ENCODE results near the gene PRH1. TPM values are rescaled to one million over a fixed set of nuclear protein-coding genes. Genes with fewer than 3 reads are reported as not detected.

Gene PRH1
- total and polyA plus RNA-seq, 2 of the 13 experiments (the other 11 are each of a cell fraction or from before 2014, with no cell fraction given): 5.3 to 18.8 TPM

DNA sequence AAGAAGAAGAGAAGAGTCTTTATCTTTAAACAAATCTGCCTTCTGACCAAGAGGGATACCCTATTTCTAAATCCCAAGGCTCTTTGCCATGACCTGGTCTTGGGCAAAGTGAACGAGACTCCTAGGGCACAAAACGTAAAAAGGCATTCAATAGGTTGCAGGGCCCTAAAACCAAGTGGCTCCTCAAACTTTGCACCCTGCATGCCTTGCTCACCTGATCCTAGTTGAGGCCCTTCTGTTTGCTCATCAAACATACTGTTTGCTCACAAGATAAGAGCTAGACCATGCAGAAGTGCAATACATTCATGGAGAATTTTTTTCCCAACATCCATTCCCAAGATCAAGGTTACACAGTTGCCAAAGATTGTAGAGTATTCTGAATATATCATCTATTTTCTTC, 7.9 kb upstream of the PRH1 start (continued):
- TF ChIP-seq U2AF1 (optimal IDR thresholded peaks at IDR 0.05; ENCODE audit: low read depth, low read length) (no peak), NCOA2 (CRISPR knock-in tag; IDR thresholded peaks at IDR 0.05) (peak; percentile 99), PAX8 (CRISPR knock-in tag; IDR thresholded peaks at IDR 0.05; ENCODE audit: borderline replicate concordance) (no peak), ZNF788 (CRISPR knock-in tag; IDR thresholded peaks at IDR 0.05; ENCODE audit: borderline replicate concordance) (peak; percentile 96; the same call in 1 of the 2 replicates), SP5 (CRISPR knock-in tag; IDR thresholded peaks at IDR 0.05; ENCODE audit: borderline replicate concordance, low read depth) (peak; percentile 54; the same call in 1 of the 2 replicates), RAD21 (CRISPR knock-in tag; IDR thresholded peaks at IDR 0.05) (peak; percentile 44), MEIS2 (CRISPR knock-in tag; IDR thresholded peaks at IDR 0.05) (peak; percentile 43; the same call in 1 of the 2 replicates), EP300 (IDR thresholded peaks at IDR 0.05; ENCODE audit: low read depth in 2 of 2, low read length in 2 of 2) (peak; percentile 94 to 100; a peak in 3 of 4 replicates), EP300 (CRISPR knock-in tag; IDR thresholded peaks at IDR 0.05; ENCODE audit: borderline replicate concordance) (peak; percentile 99), ATF1 (CRISPR knock-in tag; IDR thresholded peaks at IDR 0.05) (no peak)
- TF ChIP-seq, protein P1, sequence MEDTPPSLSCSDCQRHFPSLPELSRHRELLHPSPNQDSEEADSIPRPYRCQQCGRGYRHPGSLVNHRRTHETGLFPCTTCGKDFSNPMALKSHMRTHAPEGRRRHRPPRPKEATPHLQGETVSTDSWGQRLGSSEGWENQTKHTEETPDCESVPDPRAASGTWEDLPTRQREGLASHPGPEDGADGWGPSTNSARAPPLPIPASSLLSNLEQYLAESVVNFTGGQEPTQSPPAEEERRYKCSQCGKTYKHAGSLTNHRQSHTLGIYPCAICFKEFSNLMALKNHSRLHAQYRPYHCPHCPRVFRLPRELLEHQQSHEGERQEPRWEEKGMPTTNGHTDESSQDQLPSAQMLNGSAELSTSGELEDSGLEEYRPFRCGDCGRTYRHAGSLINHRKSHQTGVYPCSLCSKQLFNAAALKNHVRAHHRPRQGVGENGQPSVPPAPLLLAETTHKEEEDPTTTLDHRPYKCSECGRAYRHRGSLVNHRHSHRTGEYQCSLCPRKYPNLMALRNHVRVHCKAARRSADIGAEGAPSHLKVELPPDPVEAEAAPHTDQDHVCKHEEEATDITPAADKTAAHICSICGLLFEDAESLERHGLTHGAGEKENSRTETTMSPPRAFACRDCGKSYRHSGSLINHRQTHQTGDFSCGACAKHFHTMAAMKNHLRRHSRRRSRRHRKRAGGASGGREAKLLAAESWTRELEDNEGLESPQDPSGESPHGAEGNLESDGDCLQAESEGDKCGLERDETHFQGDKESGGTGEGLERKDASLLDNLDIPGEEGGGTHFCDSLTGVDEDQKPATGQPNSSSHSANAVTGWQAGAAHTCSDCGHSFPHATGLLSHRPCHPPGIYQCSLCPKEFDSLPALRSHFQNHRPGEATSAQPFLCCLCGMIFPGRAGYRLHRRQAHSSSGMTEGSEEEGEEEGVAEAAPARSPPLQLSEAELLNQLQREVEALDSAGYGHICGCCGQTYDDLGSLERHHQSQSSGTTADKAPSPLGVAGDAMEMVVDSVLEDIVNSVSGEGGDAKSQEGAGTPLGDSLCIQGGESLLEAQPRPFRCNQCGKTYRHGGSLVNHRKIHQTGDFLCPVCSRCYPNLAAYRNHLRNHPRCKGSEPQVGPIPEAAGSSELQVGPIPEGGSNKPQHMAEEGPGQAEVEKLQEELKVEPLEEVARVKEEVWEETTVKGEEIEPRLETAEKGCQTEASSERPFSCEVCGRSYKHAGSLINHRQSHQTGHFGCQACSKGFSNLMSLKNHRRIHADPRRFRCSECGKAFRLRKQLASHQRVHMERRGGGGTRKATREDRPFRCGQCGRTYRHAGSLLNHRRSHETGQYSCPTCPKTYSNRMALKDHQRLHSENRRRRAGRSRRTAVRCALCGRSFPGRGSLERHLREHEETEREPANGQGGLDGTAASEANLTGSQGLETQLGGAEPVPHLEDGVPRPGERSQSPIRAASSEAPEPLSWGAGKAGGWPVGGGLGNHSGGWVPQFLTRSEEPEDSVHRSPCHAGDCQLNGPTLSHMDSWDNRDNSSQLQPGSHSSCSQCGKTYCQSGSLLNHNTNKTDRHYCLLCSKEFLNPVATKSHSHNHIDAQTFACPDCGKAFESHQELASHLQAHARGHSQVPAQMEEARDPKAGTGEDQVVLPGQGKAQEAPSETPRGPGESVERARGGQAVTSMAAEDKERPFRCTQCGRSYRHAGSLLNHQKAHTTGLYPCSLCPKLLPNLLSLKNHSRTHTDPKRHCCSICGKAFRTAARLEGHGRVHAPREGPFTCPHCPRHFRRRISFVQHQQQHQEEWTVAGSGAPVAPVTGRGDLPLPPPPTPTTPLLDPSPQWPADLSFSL (CRISPR knock-in tag; IDR thresholded peaks at IDR 0.05): peak; percentile 25; the same call in 1 of the 2 replicates
- TF ChIP-seq, protein P2, sequence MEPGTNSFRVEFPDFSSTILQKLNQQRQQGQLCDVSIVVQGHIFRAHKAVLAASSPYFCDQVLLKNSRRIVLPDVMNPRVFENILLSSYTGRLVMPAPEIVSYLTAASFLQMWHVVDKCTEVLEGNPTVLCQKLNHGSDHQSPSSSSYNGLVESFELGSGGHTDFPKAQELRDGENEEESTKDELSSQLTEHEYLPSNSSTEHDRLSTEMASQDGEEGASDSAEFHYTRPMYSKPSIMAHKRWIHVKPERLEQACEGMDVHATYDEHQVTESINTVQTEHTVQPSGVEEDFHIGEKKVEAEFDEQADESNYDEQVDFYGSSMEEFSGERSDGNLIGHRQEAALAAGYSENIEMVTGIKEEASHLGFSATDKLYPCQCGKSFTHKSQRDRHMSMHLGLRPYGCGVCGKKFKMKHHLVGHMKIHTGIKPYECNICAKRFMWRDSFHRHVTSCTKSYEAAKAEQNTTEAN (CRISPR knock-in tag; conservative IDR thresholded peaks at IDR 0.05): peak; percentile 78; the same call in 1 of the 2 replicates
- TF ChIP-seq, protein P3, sequence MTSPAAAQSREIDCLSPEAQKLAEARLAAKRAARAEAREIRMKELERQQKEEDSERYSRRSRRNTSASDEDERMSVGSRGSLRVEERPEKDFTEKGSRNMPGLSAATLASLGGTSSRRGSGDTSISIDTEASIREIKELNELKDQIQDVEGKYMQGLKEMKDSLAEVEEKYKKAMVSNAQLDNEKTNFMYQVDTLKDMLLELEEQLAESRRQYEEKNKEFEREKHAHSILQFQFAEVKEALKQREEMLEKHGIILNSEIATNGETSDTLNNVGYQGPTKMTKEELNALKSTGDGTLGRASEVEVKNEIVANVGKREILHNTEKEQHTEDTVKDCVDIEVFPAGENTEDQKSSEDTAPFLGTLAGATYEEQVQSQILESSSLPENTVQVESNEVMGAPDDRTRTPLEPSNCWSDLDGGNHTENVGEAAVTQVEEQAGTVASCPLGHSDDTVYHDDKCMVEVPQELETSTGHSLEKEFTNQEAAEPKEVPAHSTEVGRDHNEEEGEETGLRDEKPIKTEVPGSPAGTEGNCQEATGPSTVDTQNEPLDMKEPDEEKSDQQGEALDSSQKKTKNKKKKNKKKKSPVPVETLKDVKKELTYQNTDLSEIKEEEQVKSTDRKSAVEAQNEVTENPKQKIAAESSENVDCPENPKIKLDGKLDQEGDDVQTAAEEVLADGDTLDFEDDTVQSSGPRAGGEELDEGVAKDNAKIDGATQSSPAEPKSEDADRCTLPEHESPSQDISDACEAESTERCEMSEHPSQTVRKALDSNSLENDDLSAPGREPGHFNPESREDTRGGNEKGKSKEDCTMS (CRISPR knock-in tag; conservative IDR thresholded peaks at IDR 0.05): no peak
- TF ChIP-seq, protein P4, sequence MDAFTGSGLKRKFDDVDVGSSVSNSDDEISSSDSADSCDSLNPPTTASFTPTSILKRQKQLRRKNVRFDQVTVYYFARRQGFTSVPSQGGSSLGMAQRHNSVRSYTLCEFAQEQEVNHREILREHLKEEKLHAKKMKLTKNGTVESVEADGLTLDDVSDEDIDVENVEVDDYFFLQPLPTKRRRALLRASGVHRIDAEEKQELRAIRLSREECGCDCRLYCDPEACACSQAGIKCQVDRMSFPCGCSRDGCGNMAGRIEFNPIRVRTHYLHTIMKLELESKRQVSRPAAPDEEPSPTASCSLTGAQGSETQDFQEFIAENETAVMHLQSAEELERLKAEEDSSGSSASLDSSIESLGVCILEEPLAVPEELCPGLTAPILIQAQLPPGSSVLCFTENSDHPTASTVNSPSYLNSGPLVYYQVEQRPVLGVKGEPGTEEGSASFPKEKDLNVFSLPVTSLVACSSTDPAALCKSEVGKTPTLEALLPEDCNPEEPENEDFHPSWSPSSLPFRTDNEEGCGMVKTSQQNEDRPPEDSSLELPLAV (CRISPR knock-in tag; conservative IDR thresholded peaks at IDR 0.05; ENCODE audit: low read depth): no peak
- TF ChIP-seq, protein P5, sequence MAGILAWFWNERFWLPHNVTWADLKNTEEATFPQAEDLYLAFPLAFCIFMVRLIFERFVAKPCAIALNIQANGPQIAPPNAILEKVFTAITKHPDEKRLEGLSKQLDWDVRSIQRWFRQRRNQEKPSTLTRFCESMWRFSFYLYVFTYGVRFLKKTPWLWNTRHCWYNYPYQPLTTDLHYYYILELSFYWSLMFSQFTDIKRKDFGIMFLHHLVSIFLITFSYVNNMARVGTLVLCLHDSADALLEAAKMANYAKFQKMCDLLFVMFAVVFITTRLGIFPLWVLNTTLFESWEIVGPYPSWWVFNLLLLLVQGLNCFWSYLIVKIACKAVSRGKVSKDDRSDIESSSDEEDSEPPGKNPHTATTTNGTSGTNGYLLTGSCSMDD (CRISPR knock-in tag; IDR thresholded peaks at IDR 0.05): no peak
- TF ChIP-seq, protein P6, sequence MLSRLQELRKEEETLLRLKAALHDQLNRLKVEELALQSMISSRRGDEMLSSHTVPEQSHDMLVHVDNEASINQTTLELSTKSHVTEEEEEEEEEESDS (CRISPR knock-in tag; IDR thresholded peaks at IDR 0.05; ENCODE audit: borderline replicate concordance): no peak
